Uterus (tissue), 2 donors: Measurements from ENCODE around the gene KHDRBS2.

Experiments
- POLR2A ChIP-seq, 2 donors: fragments of 450-650 bp; IDR thresholded peaks; one replicate each; pipeline ENCODE4 v1.6.1; 2016; ENCODE audit warnings: antibody characterized with exemption in 2 of 2, mild to moderate bottlenecking in 1 of 2, moderate library complexity in 1 of 2
- TF ChIP-seq, protein P1 (sequence below), 4 experiments: fragments of 200-600 bp in 2 of 4; fragments of 450-650 bp in 2 of 4; sonication (generic) in 2 of 4; IDR thresholded peaks; one replicate each; pipeline ENCODE4 v1.5.1; 2016 to 2019; ENCODE audit warnings: antibody characterized with exemption in 4 of 4, mild to moderate bottlenecking in 2 of 4, moderate library complexity in 1 of 4

DNA sequence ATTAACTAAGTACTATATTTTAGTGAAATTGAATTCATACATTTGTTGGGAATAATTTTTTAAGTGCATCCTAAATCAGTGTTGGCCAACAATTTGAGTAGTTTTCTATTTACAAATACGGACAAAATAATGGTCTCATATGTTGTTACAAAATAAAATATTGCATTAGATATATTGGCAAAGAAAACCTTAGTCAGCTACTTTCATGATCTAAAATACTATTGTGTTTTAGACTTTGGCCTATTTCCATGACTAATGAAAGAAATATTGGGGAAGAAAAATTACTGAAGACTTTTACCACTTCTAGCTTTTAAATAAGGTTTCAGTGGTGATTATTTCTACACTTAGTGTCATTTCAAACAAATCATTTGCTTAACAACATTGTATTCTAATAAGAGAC, 498.0 kb downstream of the KHDRBS2 start:
- TF ChIP-seq, protein P1, sequence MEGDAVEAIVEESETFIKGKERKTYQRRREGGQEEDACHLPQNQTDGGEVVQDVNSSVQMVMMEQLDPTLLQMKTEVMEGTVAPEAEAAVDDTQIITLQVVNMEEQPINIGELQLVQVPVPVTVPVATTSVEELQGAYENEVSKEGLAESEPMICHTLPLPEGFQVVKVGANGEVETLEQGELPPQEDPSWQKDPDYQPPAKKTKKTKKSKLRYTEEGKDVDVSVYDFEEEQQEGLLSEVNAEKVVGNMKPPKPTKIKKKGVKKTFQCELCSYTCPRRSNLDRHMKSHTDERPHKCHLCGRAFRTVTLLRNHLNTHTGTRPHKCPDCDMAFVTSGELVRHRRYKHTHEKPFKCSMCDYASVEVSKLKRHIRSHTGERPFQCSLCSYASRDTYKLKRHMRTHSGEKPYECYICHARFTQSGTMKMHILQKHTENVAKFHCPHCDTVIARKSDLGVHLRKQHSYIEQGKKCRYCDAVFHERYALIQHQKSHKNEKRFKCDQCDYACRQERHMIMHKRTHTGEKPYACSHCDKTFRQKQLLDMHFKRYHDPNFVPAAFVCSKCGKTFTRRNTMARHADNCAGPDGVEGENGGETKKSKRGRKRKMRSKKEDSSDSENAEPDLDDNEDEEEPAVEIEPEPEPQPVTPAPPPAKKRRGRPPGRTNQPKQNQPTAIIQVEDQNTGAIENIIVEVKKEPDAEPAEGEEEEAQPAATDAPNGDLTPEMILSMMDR (IDR thresholded peaks at IDR 0.05): no peak
- no peak for TF ChIP-seq POLR2A (IDR thresholded peaks at IDR 0.05)
